Naive thymus-derived CD4-positive, alpha-beta T cell (primary cell): ENCODE measurements around the gene RCVRN. TPM values are rescaled to one million over a fixed set of nuclear protein-coding genes. Genes with fewer than 3 reads are reported as not detected.

Experiments
- ATAC-seq: fragments of 150-1000 bp; cut with Tn5 transposase; 2 replicates; pipeline ENCODE4 v1.10.0; 2021; ENCODE audit warnings: mild to moderate bottlenecking, moderate library complexity
- CTCF ChIA-PET: fragments of 350-600 bp; sonication (Branson Sonifier 250); formaldehyde crosslinking; loops from one replicate; lab custom pipeline; 2021; ENCODE audit warnings: antibody characterized with exemption; lab: Charles Lee
- POLR2A ChIA-PET: fragments of 350-600 bp; sonication (Branson Sonifier 250); formaldehyde crosslinking; loops from one replicate; lab custom pipeline; 2021; ENCODE audit warnings: antibody characterized with exemption, inconsistent platforms; lab: Charles Lee
- DNase-seq, 9 donors: peaks; one replicate each; pipeline versions ENCODE4 v3.0.0 to v3.0.0-alpha.2; 2020 to 2022; ENCODE audit warnings: mixed read lengths in 1 of 9
- H3K27ac ChIP-seq: one replicate; pipeline ENCODE4 v1.7.0; 2013; ENCODE audit warnings: mild to moderate bottlenecking, low read depth, low read length, moderate library complexity
- H3K27me3 ChIP-seq, 2 donors: one replicate each; pipeline ENCODE4 v1.7.0; 2013; ENCODE audit warnings: low read length in 2 of 2, mild to moderate bottlenecking in 2 of 2, moderate library complexity in 2 of 2; ENCODE audit not compliant: control insufficient read depth in 2 of 2, insufficient read depth in 2 of 2
- H3K36me3 ChIP-seq, 3 experiments: 1 replicate in 2 of 3; 2 replicates in 1 of 3; pipeline ENCODE4 v1.7.0; 2013; ENCODE audit warnings: low read length in 3 of 3, mild to moderate bottlenecking in 3 of 3, moderate library complexity in 1 of 3; ENCODE audit not compliant: insufficient read depth in 3 of 3, control insufficient read depth in 2 of 3
- H3K4me1 ChIP-seq, 2 donors: one replicate each; pipeline ENCODE4 v1.7.0; 2013; ENCODE audit warnings: low read length in 2 of 2, mild to moderate bottlenecking in 2 of 2, moderate library complexity in 1 of 2; ENCODE audit not compliant: control insufficient read depth in 2 of 2, insufficient read depth in 2 of 2
- H3K4me3 ChIP-seq: 2 replicates; pipeline ENCODE4 v1.7.0; 2013; ENCODE audit warnings: mild to moderate bottlenecking, low read length
- H3K9me3 ChIP-seq, 3 experiments: 1 replicate in 2 of 3; 2 replicates in 1 of 3; pipeline ENCODE4 v1.7.0; 2013; ENCODE audit warnings: low read length in 3 of 3; ENCODE audit not compliant: control insufficient read depth in 2 of 3
- H3K27ac Mint-ChIP-seq, 9 donors: one replicate each; pipeline ENCODE4 v1.8.0; 2020 to 2022; ENCODE audit warnings: mixed read lengths in 9 of 9, mild to moderate bottlenecking in 8 of 9, moderate library complexity in 5 of 9, inconsistent platforms in 2 of 9
- H3K27me3 Mint-ChIP-seq, 5 donors: one replicate each; pipeline ENCODE4 v1.8.0; 2021 to 2022; ENCODE audit warnings: mixed read lengths in 5 of 5, mild to moderate bottlenecking in 1 of 5
- H3K36me3 Mint-ChIP-seq, 5 donors: one replicate each; pipeline ENCODE4 v1.8.0; 2020 to 2022; ENCODE audit warnings: mixed read lengths in 5 of 5, mild to moderate bottlenecking in 3 of 5, inconsistent platforms in 1 of 5
- H3K4me1 Mint-ChIP-seq, 7 donors: one replicate each; pipeline ENCODE4 v1.8.0; 2020 to 2022; ENCODE audit warnings: mixed read lengths in 7 of 7, mild to moderate bottlenecking in 3 of 7, inconsistent platforms in 1 of 7
- H3K4me3 Mint-ChIP-seq, 10 donors: one replicate each; pipeline ENCODE4 v1.8.0; 2020 to 2022; ENCODE audit warnings: mild to moderate bottlenecking in 10 of 10, mixed read lengths in 10 of 10, moderate library complexity in 6 of 10, inconsistent platforms in 2 of 10
- H3K9me3 Mint-ChIP-seq, 11 donors: one replicate each; pipeline ENCODE4 v1.8.0; 2020 to 2022; ENCODE audit warnings: mixed read lengths in 11 of 11, mild to moderate bottlenecking in 4 of 11, inconsistent platforms in 1 of 11, moderate library complexity in 1 of 11
- intact Hi-C, 2 donors: fragments of 100-400 bp; cut with micrococcal nuclease; formaldehyde crosslinking; loops; one replicate each; pipeline ENCODE4 v1.15.1; 2023
- polyA plus RNA-seq, 2 donors: library from polyadenylated mRNA; unstranded; fragments of 300-500 nt; fragmentation: Illumina TruSeq; gene quantifications; one replicate each; pipeline ENCODE4 v1.2.3, GENCODE V29; 2021
- total RNA-seq, 6 experiments: library from RNA in 5 of 6; stranded (reverse) in 5 of 6; gene quantifications; 1 replicate in 5 of 6; 2 replicates in 1 of 6; pipeline ENCODE4 v1.2.3 and lab custom pipeline; 2021 to 2026

RCVRN gene
- total and polyA plus RNA-seq, 7 experiments from 2014 or later = 0.93 TPM; not detected in 6

DNA sequence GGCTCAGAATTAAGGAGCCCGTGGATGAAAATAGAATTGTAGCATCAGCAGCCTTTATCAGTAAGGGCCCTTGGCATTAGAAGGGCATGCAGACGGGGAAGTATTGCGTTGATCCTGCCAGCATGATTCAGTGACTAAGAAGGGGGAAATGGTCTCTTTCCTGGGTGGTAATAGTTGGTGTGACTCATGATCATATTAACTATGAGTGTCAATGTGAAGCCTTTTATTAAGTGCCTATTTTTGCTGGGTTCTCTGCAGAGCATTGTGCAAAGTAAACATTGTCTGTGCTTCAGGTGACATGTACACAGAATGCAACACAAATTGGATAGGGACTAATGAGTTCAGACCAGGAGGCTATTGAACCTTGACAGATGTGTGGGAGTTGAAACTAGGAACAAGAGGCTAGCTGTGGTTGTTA, 24.5 kb downstream of the RCVRN start:
- Mint-ChIP-seq H3K27me3 (peaks cover 0 to 16% (median 10%) of the 10 kb centered on the region in 5 donors), H3K27ac (no peak overlapping the region), H3K36me3 (peaks cover 0 to 8% (median 5%) of the 10 kb centered on the region in 5 donors), H3K4me3 (no peak overlapping the region), H3K4me1 (no peaks in the 10 kb centered on the region), H3K9me3 (peaks cover 6 to 47% (median 18%) of the 10 kb centered on the region in 11 donors)
- peaks cover 0 to 19% (median 0%) of the 10 kb centered on the region in 3 experiments for H3K9me3 ChIP-seq
- intact Hi-C loops = no loop called here
- H3K27ac ChIP-seq = no peak overlapping the region
- H3K4me1 ChIP-seq = no peaks in the 10 kb centered on the region
- DNase-seq (no peak), ATAC-seq (peak; percentile 72)
- ChIA-PET CTCF (no interaction called here), POLR2A (no interaction called here)
- H3K4me3 ChIP-seq = no peak overlapping the region
- H3K36me3 ChIP-seq = no peaks in the 10 kb centered on the region
- H3K27me3 ChIP-seq = no peaks in the 10 kb centered on the region

DNA sequence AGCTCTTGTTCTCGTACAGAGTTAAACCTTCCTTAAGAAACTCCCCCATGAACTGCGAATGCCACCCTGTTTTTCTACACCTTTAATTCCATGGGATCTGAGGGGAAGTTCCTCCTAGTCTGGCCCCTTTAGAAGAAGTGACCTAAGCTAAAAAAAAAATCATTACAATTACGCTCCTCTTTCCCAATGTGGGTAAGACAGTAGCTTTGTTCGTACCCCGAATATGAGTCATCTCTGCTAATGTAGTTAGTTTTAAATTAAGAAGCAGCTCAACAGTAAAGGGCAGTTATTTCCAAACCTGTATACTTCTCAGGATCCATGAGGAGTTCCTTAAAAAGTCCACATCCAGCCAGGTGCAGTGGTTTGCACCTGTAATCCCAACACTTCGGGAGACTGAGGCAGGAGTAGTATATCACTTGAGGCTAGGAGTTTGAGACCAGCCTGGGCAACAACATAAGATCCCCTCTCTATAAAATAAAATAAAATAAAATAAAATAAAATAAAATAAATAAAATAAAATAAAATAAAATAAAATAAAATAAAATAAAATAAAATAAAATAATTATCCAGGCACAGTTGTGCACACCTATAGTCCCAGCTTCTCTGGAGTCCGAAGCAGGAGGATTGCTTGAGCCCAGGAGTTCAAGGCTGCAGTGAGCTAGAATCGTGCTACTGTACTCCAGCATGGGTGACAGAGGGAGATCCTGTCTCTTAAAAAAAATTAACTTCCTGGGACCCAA, 26.1 kb downstream of the RCVRN start:
- Histone ChIP-seq H3K27me3 (no peaks in the 10 kb centered on the region), H3K36me3 (no peaks in the 10 kb centered on the region), H3K9me3 (peaks cover 0 to 19% (median 0%) of the 10 kb centered on the region in 3 experiments), H3K4me1 (no peaks in the 10 kb centered on the region), H3K27ac (no peak overlapping the region), H3K4me3 (no peak overlapping the region)
- Mint-ChIP-seq H3K27ac (no peak overlapping the region), H3K4me1 (no peaks in the 10 kb centered on the region), H3K36me3 (peaks cover 0 to 8% (median 5%) of the 10 kb centered on the region in 5 donors), H3K4me3 (no peak overlapping the region), H3K27me3 (peaks cover 0 to 24% (median 10%) of the 10 kb centered on the region in 5 donors), H3K9me3 (peaks cover 6 to 40% (median 18%) of the 10 kb centered on the region in 11 donors)
- POLR2A ChIA-PET = no interaction called here
- no peak for DNase-seq
- CTCF ChIA-PET = no interaction called here
- intact Hi-C loops = no loop called here
- no peak for ATAC-seq

DNA sequence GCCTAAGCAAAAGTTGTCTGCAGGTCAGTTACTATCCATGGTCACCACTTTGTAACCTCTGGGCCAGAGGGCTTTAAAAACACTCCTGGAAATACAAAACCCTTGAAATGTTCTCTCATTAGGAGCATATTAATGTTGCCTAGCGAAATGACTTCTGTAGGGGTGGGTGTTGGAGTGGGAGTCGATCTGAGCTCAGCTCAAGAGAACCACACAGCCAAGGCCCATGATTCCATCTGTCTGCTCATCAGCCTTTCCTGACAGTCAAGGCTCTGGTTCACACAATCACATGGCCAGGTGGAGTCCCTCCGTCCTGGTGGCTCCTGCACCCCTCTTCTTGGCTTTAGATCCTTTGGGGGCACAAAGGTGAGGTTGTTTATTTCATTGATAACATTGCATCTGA, 26.7 kb downstream of the RCVRN start:
- H3K27ac ChIP-seq = no peak overlapping the region
- no peaks in the 10 kb centered on the region for H3K4me1 ChIP-seq
- H3K9me3 Mint-ChIP-seq = peaks cover 4 to 36% (median 14%) of the 10 kb centered on the region in 11 donors
- H3K27me3 ChIP-seq = no peaks in the 10 kb centered on the region
- no peak overlapping the region for H3K4me3 Mint-ChIP-seq
- H3K27ac Mint-ChIP-seq = no peak overlapping the region
- intact Hi-C loops = no loop called here
- H3K4me1 Mint-ChIP-seq = no peaks in the 10 kb centered on the region
- DNase-seq (no peak), ATAC-seq (no peak)
- peaks cover 0 to 8% (median 4%) of the 10 kb centered on the region in 5 donors for H3K36me3 Mint-ChIP-seq
- peaks cover 0 to 14% (median 0%) of the 10 kb centered on the region in 3 experiments for H3K9me3 ChIP-seq
- no peaks in the 10 kb centered on the region for H3K36me3 ChIP-seq
- ChIA-PET CTCF (no interaction called here), POLR2A (no interaction called here)
- H3K27me3 Mint-ChIP-seq = peaks cover 0 to 24% (median 11%) of the 10 kb centered on the region in 5 donors
- H3K4me3 ChIP-seq = no peak overlapping the region

DNA sequence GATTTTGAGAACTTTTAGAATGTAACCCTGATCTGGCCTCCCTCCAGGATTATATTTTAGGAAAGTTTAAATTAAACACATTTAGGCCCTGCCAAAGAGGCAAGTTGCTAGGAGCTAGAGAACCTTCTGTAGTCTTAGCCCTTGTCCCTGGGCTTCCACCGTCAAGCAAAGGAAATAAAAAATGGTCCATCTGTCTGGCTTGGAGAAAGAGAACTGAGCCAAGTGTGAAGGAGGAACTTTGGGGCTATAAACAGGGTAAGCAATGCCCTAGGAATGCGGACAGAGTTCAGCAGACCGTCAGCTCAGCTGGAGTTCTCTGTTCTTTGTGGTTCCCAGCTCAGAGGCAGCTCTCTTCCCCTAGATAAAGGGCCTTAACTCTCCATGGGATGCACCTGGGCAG, 29.6 kb downstream of the RCVRN start:
- Histone ChIP-seq H3K27me3 (no peaks in the 10 kb centered on the region), H3K9me3 (no peaks in the 10 kb centered on the region), H3K27ac (no peak overlapping the region), H3K4me3 (no peak overlapping the region), H3K4me1 (no peaks in the 10 kb centered on the region), H3K36me3 (no peaks in the 10 kb centered on the region)
- Mint-ChIP-seq H3K27me3 (peaks cover 0 to 31% (median 10%) of the 10 kb centered on the region in 5 donors), H3K9me3 (peaks cover 0 to 11% (median 2%) of the 10 kb centered on the region in 11 donors), H3K36me3 (no peaks in the 10 kb centered on the region), H3K4me3 (no peak overlapping the region), H3K27ac (no peak overlapping the region), H3K4me1 (no peaks in the 10 kb centered on the region)
- ChIA-PET CTCF (no interaction called here), POLR2A (no interaction called here)
- intact Hi-C loops = no loop called here
- DNase-seq (no peak), ATAC-seq (no peak)

DNA sequence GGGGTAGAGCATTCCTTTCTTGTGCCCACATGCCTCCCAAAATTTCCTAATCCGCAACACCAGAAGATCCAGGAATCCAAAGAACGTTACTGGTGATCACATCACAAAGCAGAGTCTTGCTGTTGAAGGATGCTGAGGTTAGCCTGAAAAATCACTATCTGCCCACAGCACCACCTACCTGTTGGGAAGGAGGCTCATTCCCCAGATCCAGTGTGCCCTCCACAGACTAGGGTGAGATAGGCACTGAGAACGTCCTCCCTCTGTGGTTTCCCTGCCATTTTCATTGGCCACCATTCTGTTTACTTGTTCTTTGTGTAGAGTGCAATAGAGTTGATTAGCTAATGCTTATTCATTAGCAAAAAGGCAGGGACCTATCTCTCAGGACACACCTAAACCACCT, 30.3 kb downstream of the RCVRN start:
- intact Hi-C loops = no loop called here
- no peak overlapping the region for H3K4me3 Mint-ChIP-seq
- H3K9me3 Mint-ChIP-seq = peaks cover 0 to 3% (median 0%) of the 10 kb centered on the region in 11 donors
- H3K4me1 ChIP-seq = no peaks in the 10 kb centered on the region
- no peak overlapping the region for H3K4me3 ChIP-seq
- no peaks in the 10 kb centered on the region for H3K27me3 ChIP-seq
- CTCF ChIA-PET = no interaction called here
- DNase-seq (no peak), ATAC-seq (no peak)
- H3K27ac Mint-ChIP-seq = no peak overlapping the region
- H3K27ac ChIP-seq = no peak overlapping the region
- no peaks in the 10 kb centered on the region for H3K36me3 Mint-ChIP-seq
- H3K36me3 ChIP-seq = no peaks in the 10 kb centered on the region
- H3K4me1 Mint-ChIP-seq = no peaks in the 10 kb centered on the region
- POLR2A ChIA-PET = interaction anchor here (0.7 kb wide), 1 partner anchor 37 kb away, joined by 3 read pairs; no protein-coding TSS in a partner anchor
- peaks cover 0 to 26% (median 10%) of the 10 kb centered on the region in 5 donors for H3K27me3 Mint-ChIP-seq
- H3K9me3 ChIP-seq = no peaks in the 10 kb centered on the region

DNA sequence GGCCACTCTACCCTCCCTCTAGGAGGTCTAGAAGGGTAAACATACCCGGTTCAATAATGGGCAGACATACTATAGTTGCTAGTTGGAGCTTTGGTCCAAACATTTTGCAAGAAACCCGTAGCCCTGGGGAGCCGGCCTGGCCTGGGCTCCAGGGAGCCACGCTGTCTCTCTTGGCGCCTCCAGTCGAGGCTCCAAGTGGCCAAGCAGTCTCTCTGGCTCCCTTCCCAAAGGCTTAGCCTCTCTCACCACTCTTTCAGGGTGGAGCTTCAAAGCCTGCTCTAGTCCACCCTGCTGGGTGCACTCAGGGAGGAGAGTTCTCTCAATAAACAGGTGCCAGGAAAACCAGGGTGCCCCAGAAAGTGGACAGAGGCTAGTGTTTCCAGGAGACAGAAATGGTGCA, 32.2 kb downstream of the RCVRN start:
- ATAC-seq = no peak
- Mint-ChIP-seq H3K27me3 (peaks cover 0 to 34% (median 10%) of the 10 kb centered on the region in 5 donors), H3K4me3 (no peak overlapping the region), H3K36me3 (no peaks in the 10 kb centered on the region), H3K4me1 (no peaks in the 10 kb centered on the region), H3K27ac (no peak overlapping the region), H3K9me3 (peaks cover 0 to 2% (median 0%) of the 10 kb centered on the region in 11 donors)
- no peaks in the 10 kb centered on the region for H3K36me3 ChIP-seq
- POLR2A ChIA-PET = no interaction called here
- intact Hi-C loops = no loop called here
- H3K9me3 ChIP-seq = no peaks in the 10 kb centered on the region
- no peak overlapping the region for H3K4me3 ChIP-seq
- no peaks in the 10 kb centered on the region for H3K27me3 ChIP-seq
- no peak overlapping the region for H3K27ac ChIP-seq
- DNase-seq = no peak
- CTCF ChIA-PET = no interaction called here
- no peaks in the 10 kb centered on the region for H3K4me1 ChIP-seq

DNA sequence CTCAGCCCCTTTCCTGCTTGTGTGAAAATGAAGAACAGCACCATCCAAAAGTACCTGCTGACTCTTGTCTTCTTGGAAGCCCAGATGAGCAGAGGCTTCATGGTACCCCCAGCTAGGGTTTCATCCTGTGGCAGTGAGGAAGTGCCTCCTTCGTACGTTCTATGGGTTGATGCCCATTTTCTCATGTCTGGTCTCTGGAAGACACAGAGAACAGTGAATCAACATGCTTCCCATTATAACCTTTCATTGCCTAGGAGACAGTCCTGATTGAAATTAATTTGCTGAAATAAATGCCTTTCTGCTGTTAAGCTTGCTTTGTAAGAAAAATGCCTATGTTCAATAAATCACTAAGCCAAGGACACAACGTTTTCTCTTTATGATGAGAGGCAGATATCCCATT, 36.5 kb downstream of the RCVRN start:
- no peak for DNase-seq
- peaks cover 0 to 12% (median 2%) of the 10 kb centered on the region in 11 donors for H3K9me3 Mint-ChIP-seq
- CTCF ChIA-PET = no interaction called here

More for the DNA sequence above, 36.5 kb downstream of the RCVRN start:
- no peaks in the 10 kb centered on the region for H3K4me1 Mint-ChIP-seq
- H3K4me3 Mint-ChIP-seq = no peak overlapping the region
- H3K27me3 Mint-ChIP-seq = peaks cover 0 to 19% (median 8%) of the 10 kb centered on the region in 5 donors
- H3K27me3 ChIP-seq = no peaks in the 10 kb centered on the region
- H3K36me3 Mint-ChIP-seq = peaks cover 0 to 4% (median 0%) of the 10 kb centered on the region in 5 donors
- no peak for ATAC-seq
- H3K4me3 ChIP-seq = no peak overlapping the region
- POLR2A ChIA-PET = no interaction called here
- H3K27ac Mint-ChIP-seq = no peak overlapping the region
- no peaks in the 10 kb centered on the region for H3K36me3 ChIP-seq
- no peaks in the 10 kb centered on the region for H3K9me3 ChIP-seq
- no peaks in the 10 kb centered on the region for H3K4me1 ChIP-seq
- intact Hi-C loops = no loop called here
- H3K27ac ChIP-seq = no peak overlapping the region
